ENCODE results near the gene ACADVL.
"Not testable (repeated sequence)": the region's sequence is repeated elsewhere in the genome, so short reads cannot be mapped to it uniquely, and the experiment has no call there.

The ACADVL gene

DNA sequence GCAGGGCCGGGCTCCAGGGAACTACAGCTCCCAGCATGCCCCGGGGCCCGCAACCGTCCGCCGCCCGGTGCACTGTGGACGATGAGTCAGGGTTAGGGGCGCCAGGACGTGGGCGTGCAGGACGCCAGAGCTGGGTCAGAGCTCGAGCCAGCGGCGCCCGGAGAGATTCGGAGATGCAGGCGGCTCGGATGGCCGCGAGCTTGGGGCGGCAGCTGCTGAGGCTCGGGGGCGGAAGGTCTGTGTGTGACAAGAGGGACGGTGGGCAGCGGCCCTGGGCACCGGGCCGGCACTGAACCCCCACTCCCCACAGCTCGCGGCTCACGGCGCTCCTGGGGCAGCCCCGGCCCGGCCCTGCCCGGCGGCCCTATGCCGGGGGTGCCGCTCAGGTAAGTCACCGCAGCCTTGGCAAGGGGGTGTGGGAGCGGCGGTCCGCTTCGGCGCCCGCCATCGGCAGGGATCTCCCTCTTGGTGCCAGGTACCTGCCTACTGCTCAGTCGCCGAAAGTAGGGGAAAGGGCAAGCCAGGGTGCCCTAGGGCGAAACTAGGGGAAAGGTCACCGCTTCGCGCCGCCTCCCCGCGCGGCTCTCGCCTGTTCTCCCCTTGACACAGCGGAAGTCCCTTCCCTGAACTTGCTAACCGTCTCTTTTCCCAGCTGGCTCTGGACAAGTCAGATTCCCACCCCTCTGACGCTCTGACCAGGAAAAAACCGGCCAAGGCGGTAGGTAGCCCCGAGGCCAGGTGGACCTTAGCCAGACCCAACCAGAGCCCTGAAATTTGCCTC, at the start of gene ACADVL, which contains the start of gene DLG4:
TSS of gene ACADVL (plus strand) at position 127 of the 781 bp plus-strand sequence. CDS start at position 174, 47 bp downstream.
TSS of gene DLG4 (minus strand) at position 25 of the 781 bp plus-strand sequence.
- peak within 1 kb of the TSS; percentile 49; the same call in 1 of the 2 replicates for H3K9ac ChIP-seq
- no peaks in the 10 kb centered on the region for H3K36me3 ChIP-seq (ENCODE audit: insufficient read depth)
- no peaks in the 10 kb centered on the region for H4K20me1 ChIP-seq (ENCODE audit: insufficient read depth)
- no peak within 1 kb of the TSS; the same call in 1 of the 2 replicates for H2AFZ ChIP-seq (ENCODE audit: low read depth)
- H3K27me3 ChIP-seq (ENCODE audit: insufficient read depth, low read depth), result no peaks in the 10 kb centered on the region
- H3K79me2 ChIP-seq (ENCODE audit: insufficient read depth, low read depth), result no peaks in the 10 kb centered on the region
- TF ChIP-seq, protein P1, sequence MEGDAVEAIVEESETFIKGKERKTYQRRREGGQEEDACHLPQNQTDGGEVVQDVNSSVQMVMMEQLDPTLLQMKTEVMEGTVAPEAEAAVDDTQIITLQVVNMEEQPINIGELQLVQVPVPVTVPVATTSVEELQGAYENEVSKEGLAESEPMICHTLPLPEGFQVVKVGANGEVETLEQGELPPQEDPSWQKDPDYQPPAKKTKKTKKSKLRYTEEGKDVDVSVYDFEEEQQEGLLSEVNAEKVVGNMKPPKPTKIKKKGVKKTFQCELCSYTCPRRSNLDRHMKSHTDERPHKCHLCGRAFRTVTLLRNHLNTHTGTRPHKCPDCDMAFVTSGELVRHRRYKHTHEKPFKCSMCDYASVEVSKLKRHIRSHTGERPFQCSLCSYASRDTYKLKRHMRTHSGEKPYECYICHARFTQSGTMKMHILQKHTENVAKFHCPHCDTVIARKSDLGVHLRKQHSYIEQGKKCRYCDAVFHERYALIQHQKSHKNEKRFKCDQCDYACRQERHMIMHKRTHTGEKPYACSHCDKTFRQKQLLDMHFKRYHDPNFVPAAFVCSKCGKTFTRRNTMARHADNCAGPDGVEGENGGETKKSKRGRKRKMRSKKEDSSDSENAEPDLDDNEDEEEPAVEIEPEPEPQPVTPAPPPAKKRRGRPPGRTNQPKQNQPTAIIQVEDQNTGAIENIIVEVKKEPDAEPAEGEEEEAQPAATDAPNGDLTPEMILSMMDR (conservative IDR thresholded peaks at IDR 0.05; ENCODE audit: low read depth, low read length), result no peak
- H3K4me2 ChIP-seq, result peak within 1 kb of the TSS; percentile 33
- no peaks in the 10 kb centered on the region for H3K4me1 ChIP-seq (ENCODE audit: low read depth, poor library complexity, severe bottlenecking)
- no peak within 1 kb of the TSS for H3K4me3 ChIP-seq (IDR thresholded peaks at IDR 0.05; ENCODE audit: insufficient read depth, low read depth, low read length)
- H3K27ac ChIP-seq, result peak within 1 kb of the TSS; percentile 20; the same call in 1 of the 2 replicates

DNA sequence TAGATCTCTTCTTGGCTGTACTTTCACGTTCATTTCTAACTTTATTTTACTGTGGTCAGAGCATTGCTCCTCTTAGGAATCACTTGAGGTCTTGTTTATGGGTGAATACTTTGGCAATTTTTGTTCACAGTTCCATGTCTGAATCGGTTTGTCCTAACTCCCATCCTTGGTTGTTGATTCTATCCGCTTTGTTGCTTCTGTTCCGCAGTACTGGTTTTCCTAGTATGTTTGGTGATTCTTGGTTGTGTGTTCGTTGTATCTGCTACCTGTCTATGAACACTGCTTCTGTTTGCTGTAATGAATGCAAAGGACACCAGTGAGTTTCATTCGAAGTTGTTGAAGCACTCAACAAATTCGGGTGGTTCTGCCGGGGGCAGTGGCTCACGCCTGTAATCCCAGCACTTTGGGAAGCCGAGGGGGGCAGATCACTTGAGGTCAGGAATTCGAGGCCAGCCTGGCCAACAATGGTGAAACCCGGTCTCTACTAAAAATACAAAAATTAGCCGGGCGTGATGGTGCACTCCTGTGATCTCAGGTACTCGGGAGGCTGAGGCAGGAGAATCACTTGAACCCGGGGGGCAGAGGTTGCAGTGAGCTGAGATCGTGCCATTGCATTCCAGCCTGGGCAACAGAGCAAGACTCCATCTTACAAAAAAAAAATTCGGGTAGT, 47.1 kb upstream of the ACADVL start:
- H3K4me2 ChIP-seq; H3K4me3 ChIP-seq (IDR thresholded peaks at IDR 0.05; ENCODE audit: insufficient read depth, low read depth, low read length); H2AFZ ChIP-seq (ENCODE audit: low read depth); H4K20me1 ChIP-seq (ENCODE audit: insufficient read depth); H3K4me1 ChIP-seq (ENCODE audit: low read depth, poor library complexity, severe bottlenecking); H3K79me2 ChIP-seq (ENCODE audit: insufficient read depth, low read depth); H3K27ac ChIP-seq; H3K9ac ChIP-seq; H3K27me3 ChIP-seq (ENCODE audit: insufficient read depth, low read depth); H3K36me3 ChIP-seq (ENCODE audit: insufficient read depth): not testable (repeated sequence)

DNA sequence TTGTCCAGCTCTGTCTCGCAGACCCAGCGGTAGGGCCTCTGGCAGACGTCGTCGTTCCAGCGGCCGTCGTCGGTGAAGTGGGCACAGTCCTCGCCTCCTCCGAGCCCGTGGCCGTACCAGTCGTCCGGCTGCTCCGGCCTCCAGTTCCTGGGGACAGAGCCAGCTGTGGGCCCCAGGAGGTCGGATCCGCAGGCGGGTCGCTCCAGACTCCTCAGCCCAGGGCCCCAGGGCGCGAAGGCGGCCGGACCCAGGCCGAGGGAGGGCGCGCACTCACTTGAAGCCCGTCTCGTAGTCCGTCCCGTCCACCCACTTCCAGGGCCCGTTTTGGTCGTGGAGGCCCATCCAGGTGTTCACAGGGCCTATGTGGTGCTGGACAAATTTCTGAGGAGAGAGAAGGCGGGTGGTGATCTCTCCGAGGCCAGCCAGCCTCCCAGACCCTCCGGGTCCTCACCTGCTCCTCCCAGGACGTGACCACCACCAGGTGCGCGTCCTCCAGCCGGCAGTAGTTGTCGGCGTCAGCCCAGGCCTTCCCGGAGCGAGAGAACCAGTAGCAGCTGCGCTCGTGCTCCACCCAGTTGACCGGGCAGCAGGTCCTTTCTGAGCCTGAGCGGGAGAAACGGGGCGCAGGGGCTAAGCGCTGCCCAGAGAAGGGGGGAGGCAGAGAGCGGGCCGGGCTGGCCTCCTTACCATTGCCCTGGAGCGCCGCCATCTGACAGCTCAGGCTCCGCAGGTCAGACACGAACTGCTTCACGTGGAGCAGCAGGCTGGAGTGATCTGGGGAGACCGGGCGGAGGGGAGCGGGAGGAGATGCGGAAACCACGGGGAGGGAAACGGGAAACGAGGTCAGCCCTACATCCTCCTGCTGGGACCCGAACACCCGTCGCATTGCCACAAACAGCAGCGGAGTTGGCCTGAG, 45.8 kb upstream of the ACADVL start:
- H3K4me1 ChIP-seq (ENCODE audit: low read depth, poor library complexity, severe bottlenecking), result no peaks in the 10 kb centered on the region
- H3K27ac ChIP-seq, result no peak overlapping the region
- H3K4me2 ChIP-seq, result no peak overlapping the region
- H3K4me3 ChIP-seq (IDR thresholded peaks at IDR 0.05; ENCODE audit: insufficient read depth, low read depth, low read length), result no peak overlapping the region
- H3K79me2 ChIP-seq (ENCODE audit: insufficient read depth, low read depth), result no peaks in the 10 kb centered on the region
- H4K20me1 ChIP-seq (ENCODE audit: insufficient read depth), result no peaks in the 10 kb centered on the region
- TF ChIP-seq, protein P1 (conservative IDR thresholded peaks at IDR 0.05; ENCODE audit: low read depth, low read length), result no peak
- H3K36me3 ChIP-seq (ENCODE audit: insufficient read depth), result no peaks in the 10 kb centered on the region
- no peak overlapping the region for H2AFZ ChIP-seq (ENCODE audit: low read depth)
- no peak overlapping the region for H3K9ac ChIP-seq
- no peaks in the 10 kb centered on the region for H3K27me3 ChIP-seq (ENCODE audit: insufficient read depth, low read depth)

DNA sequence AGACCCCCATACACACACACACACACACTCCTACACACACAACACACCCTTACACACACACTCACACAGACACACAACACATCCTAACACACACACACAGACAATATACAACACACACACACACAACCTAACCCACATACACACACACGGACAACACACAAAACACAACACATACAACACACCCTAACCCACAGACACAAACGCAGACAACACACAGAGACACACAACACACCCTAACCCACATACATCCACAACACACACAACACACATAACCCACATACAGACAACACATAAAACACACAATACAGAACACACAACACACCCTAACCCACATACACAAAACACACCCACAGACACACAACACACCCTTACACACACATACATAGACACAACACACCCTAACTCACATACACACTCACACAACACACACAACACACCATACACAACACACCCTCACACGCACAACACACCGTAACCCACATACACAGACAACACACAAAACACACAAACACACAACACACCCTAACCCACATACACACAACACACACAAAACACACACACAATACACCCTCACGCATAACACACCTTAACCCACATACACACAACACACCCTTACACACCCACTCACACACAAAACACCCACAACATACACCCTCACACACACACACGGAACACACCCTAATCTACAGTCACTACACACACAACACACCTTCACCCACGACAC, 45.0 kb upstream of the ACADVL start:
- Histone ChIP-seq H3K4me1 (ENCODE audit: low read depth, poor library complexity, severe bottlenecking) (no peaks in the 10 kb centered on the region), H3K79me2 (ENCODE audit: insufficient read depth, low read depth) (no peaks in the 10 kb centered on the region), H3K4me3 (IDR thresholded peaks at IDR 0.05; ENCODE audit: insufficient read depth, low read depth, low read length) (no peak overlapping the region), H3K4me2 (no peak overlapping the region), H2AFZ (ENCODE audit: low read depth) (no peak overlapping the region), H3K27ac (no peak overlapping the region), H3K36me3 (ENCODE audit: insufficient read depth) (no peaks in the 10 kb centered on the region), H3K27me3 (ENCODE audit: insufficient read depth, low read depth) (no peaks in the 10 kb centered on the region), H3K9ac (no peak overlapping the region), H4K20me1 (ENCODE audit: insufficient read depth) (no peaks in the 10 kb centered on the region)
- TF ChIP-seq, protein P1 (conservative IDR thresholded peaks at IDR 0.05; ENCODE audit: low read depth, low read length), result no peak
